ENCODE measurements around the gene ADARB2. TPM values are rescaled to one million over a fixed set of nuclear protein-coding genes. Genes with fewer than 3 reads are reported as not detected.

ADARB2 gene
- total and polyA plus RNA-seq, 2 experiments from 2014 or later = 2.0 to 5.0 TPM

GRCh38 chr10:1646332-1646731 is 91.0 kb downstream of the ADARB2 start:
- H3K9me2 ChIP-seq (ENCODE audit: insufficient read depth) = 0 out of 2 replicates have a peak, but pooled peaks cover 4% of the 10 kb centered on the region
- H2AFZ ChIP-seq = no peak overlapping the region
- Mint-ChIP-seq H3K36me3 (ENCODE audit: low read depth) (no peaks in the 10 kb centered on the region), H3K27ac (no peak overlapping the region), H3K4me1 (no peaks in the 10 kb centered on the region; the same call in 2 of the 3 replicates), H3K9me3 (no peaks in the 10 kb centered on the region), H3K27me3 (ENCODE audit: insufficient read depth, low read depth, poor library complexity) (peaks cover 8% of the 10 kb centered on the region), H3K4me3 (no peak overlapping the region)
- H3K4me1 ChIP-seq (ENCODE audit: insufficient read depth) = no peaks in the 10 kb centered on the region
- no peaks in the 10 kb centered on the region for H3K79me2 ChIP-seq (replicated peaks; ENCODE audit: insufficient read depth)
- no peak overlapping the region for H3K4me2 ChIP-seq
- DNase-seq (ENCODE audit: low spot score) = no peak
- no peaks in the 10 kb centered on the region; the same call in 1 of the 2 replicates for H4K20me1 ChIP-seq (replicated peaks; ENCODE audit: insufficient read depth)
- H3K27me3 ChIP-seq (ENCODE audit: insufficient read depth) = no peaks in the 10 kb centered on the region
- ATAC-seq = no peak
- no peak overlapping the region for H3K27ac ChIP-seq (ENCODE audit: low read depth)
- no peak for TF ChIP-seq ZNF462 (CRISPR knock-in tag; IDR thresholded peaks at IDR 0.05)
- no peak for TF ChIP-seq STAT1 (IDR thresholded peaks at IDR 0.05; ENCODE audit: unreplicated experiment)
- TF ChIP-seq EZH2phosphoT487 (IDR thresholded peaks at IDR 0.05; ENCODE audit: unreplicated experiment) = no peak
- no peak for TF ChIP-seq POLR2AphosphoS5 (IDR thresholded peaks at IDR 0.05; ENCODE audit: low read depth)
- no peak for TF ChIP-seq ZNF114 (CRISPR knock-in tag; IDR thresholded peaks at IDR 0.05)
- TF ChIP-seq, protein P1, sequence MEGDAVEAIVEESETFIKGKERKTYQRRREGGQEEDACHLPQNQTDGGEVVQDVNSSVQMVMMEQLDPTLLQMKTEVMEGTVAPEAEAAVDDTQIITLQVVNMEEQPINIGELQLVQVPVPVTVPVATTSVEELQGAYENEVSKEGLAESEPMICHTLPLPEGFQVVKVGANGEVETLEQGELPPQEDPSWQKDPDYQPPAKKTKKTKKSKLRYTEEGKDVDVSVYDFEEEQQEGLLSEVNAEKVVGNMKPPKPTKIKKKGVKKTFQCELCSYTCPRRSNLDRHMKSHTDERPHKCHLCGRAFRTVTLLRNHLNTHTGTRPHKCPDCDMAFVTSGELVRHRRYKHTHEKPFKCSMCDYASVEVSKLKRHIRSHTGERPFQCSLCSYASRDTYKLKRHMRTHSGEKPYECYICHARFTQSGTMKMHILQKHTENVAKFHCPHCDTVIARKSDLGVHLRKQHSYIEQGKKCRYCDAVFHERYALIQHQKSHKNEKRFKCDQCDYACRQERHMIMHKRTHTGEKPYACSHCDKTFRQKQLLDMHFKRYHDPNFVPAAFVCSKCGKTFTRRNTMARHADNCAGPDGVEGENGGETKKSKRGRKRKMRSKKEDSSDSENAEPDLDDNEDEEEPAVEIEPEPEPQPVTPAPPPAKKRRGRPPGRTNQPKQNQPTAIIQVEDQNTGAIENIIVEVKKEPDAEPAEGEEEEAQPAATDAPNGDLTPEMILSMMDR (conservative IDR thresholded peaks at IDR 0.05; ENCODE audit: low read depth in 2 of 2) = no peak
- no peak for TF ChIP-seq JUNB (IDR thresholded peaks at IDR 0.05; ENCODE audit: unreplicated experiment)
- TF ChIP-seq NANOG (IDR thresholded peaks at IDR 0.05; ENCODE audit: borderline replicate concordance) = no peak
- TF ChIP-seq, protein P2, sequence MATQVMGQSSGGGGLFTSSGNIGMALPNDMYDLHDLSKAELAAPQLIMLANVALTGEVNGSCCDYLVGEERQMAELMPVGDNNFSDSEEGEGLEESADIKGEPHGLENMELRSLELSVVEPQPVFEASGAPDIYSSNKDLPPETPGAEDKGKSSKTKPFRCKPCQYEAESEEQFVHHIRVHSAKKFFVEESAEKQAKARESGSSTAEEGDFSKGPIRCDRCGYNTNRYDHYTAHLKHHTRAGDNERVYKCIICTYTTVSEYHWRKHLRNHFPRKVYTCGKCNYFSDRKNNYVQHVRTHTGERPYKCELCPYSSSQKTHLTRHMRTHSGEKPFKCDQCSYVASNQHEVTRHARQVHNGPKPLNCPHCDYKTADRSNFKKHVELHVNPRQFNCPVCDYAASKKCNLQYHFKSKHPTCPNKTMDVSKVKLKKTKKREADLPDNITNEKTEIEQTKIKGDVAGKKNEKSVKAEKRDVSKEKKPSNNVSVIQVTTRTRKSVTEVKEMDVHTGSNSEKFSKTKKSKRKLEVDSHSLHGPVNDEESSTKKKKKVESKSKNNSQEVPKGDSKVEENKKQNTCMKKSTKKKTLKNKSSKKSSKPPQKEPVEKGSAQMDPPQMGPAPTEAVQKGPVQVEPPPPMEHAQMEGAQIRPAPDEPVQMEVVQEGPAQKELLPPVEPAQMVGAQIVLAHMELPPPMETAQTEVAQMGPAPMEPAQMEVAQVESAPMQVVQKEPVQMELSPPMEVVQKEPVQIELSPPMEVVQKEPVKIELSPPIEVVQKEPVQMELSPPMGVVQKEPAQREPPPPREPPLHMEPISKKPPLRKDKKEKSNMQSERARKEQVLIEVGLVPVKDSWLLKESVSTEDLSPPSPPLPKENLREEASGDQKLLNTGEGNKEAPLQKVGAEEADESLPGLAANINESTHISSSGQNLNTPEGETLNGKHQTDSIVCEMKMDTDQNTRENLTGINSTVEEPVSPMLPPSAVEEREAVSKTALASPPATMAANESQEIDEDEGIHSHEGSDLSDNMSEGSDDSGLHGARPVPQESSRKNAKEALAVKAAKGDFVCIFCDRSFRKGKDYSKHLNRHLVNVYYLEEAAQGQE (IDR thresholded peaks at IDR 0.05; ENCODE audit: unreplicated experiment) = no peak
- TF ChIP-seq, protein P3, sequence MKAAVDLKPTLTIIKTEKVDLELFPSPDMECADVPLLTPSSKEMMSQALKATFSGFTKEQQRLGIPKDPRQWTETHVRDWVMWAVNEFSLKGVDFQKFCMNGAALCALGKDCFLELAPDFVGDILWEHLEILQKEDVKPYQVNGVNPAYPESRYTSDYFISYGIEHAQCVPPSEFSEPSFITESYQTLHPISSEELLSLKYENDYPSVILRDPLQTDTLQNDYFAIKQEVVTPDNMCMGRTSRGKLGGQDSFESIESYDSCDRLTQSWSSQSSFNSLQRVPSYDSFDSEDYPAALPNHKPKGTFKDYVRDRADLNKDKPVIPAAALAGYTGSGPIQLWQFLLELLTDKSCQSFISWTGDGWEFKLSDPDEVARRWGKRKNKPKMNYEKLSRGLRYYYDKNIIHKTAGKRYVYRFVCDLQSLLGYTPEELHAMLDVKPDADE (IDR thresholded peaks at IDR 0.05) = no peak
- TF ChIP-seq ZNF331 (CRISPR knock-in tag; IDR thresholded peaks at IDR 0.05; ENCODE audit: low read depth) = no peak
- no peaks in the 10 kb centered on the region for H3K36me3 ChIP-seq (ENCODE audit: insufficient read depth)
- no peak overlapping the region for H3K4me3 ChIP-seq
- no peaks in the 10 kb centered on the region for H3F3A ChIP-seq (replicated peaks; ENCODE audit: low read depth)
